Keratinocyte (primary cell): Measurements from ENCODE around the gene PAX1. TPM values are rescaled to one million over a fixed set of nuclear protein-coding genes. Genes with fewer than 3 reads are reported as not detected.

Experiments
- DNase-seq: peaks from one replicate; pipeline ENCODE4 v3.0.0-alpha.2; 2011; ENCODE audit warnings: low read depth, missing footprints, low spot score
- FAIRE-seq: peaks from 2 replicates; lab custom pipeline; 2011; peaks lifted over from hg19 to GRCh38; lab: Jason Lieb, UNC
- H2AFZ ChIP-seq: 2 replicates; pipeline ENCODE4 v1.6.0; 2012; ENCODE audit warnings: low read length, control low read depth, inconsistent platforms; ENCODE audit not compliant: control insufficient read depth
- H3K27ac ChIP-seq: 2 replicates; pipeline ENCODE4 v1.5.1; 2011; ENCODE audit warnings: low read length; ENCODE audit not compliant: control insufficient read depth, insufficient read depth
- H3K27me3 ChIP-seq: 3 replicates; pipeline ENCODE4 v1.6.0; 2011; ENCODE audit warnings: low read length; ENCODE audit not compliant: control insufficient read depth, insufficient read depth; ENCODE audit errors: extremely low read depth
- H3K36me3 ChIP-seq, 2 experiments: 2 replicates in 1 of 2; 3 replicates in 1 of 2; pipeline ENCODE4 v1.5.1; 2011; ENCODE audit warnings: low read length in 2 of 2, mild to moderate bottlenecking in 1 of 2; ENCODE audit not compliant: control insufficient read depth in 2 of 2, insufficient read depth in 2 of 2; ENCODE audit errors: extremely low read depth in 1 of 2
- H3K4me1 ChIP-seq: 3 replicates; pipeline ENCODE4 v1.5.1; 2011; ENCODE audit warnings: low read length; ENCODE audit not compliant: control insufficient read depth, insufficient read depth; ENCODE audit errors: extremely low read depth
- H3K4me2 ChIP-seq: 3 replicates; pipeline ENCODE4 v1.6.0; 2011; ENCODE audit warnings: low read depth, low read length; ENCODE audit not compliant: control insufficient read depth, insufficient read depth; ENCODE audit errors: extremely low read depth
- H3K4me3 ChIP-seq, 3 experiments: fragments of 200-600 bp in 1 of 3; sonication (generic) in 1 of 3; 2 replicates in 2 of 3; 3 replicates in 1 of 3; pipeline ENCODE4 v1.5.1; 2011 to 2016; ENCODE audit warnings: low read length in 3 of 3, mild to moderate bottlenecking in 3 of 3, control low read depth in 2 of 3, inconsistent platforms in 1 of 3, low read depth in 1 of 3, mixed read lengths in 1 of 3, mixed run types in 1 of 3, moderate library complexity in 1 of 3; ENCODE audit not compliant: control insufficient read depth in 2 of 3, insufficient read depth in 2 of 3; ENCODE audit errors: extremely low read depth in 1 of 3
- H3K79me2 ChIP-seq: 2 replicates; pipeline ENCODE4 v1.6.0; 2012; ENCODE audit warnings: low read length; ENCODE audit not compliant: control insufficient read depth, insufficient read depth
- H3K9ac ChIP-seq: 3 replicates; pipeline ENCODE4 v1.6.0; 2011; ENCODE audit warnings: low read length; ENCODE audit not compliant: control insufficient read depth, insufficient read depth; ENCODE audit errors: extremely low read depth
- H3K9me1 ChIP-seq: 3 replicates; pipeline ENCODE4 v1.6.0; 2011; ENCODE audit warnings: low read length; ENCODE audit not compliant: control insufficient read depth, insufficient read depth; ENCODE audit errors: extremely low read depth
- H3K9me3 ChIP-seq: 2 replicates; pipeline ENCODE4 v1.5.1; 2012; ENCODE audit warnings: low read depth, low read length; ENCODE audit not compliant: control insufficient read depth
- H4K20me1 ChIP-seq: 3 replicates; pipeline ENCODE4 v1.6.0; 2011; ENCODE audit warnings: low read length; ENCODE audit not compliant: control insufficient read depth, insufficient read depth; ENCODE audit errors: extremely low read depth
- EZH2 ChIP-seq: IDR thresholded peaks from one replicate; pipeline ENCODE4 v1.6.1; 2012; ENCODE audit warnings: inconsistent platforms, mild to moderate bottlenecking, low read length, moderate library complexity
- dilution Hi-C: fragments of 300-500 bp; cut with MboI; formaldehyde crosslinking; loops from one replicate; pipeline ENCODE4 v1.7.0; 2020; ENCODE audit warnings: low sequenced_read_pairs; ENCODE audit not compliant: extremely low pct_ligation_motif_present
- polyA plus RNA-seq, 5 experiments: library from polyadenylated mRNA; depleted of rRNA in 3 of 5; stranded (reverse) in 3 of 5; stranded (forward) in 1 of 5; unstranded in 1 of 5; fragments of >200 nt; gene quantifications; 1 replicate in 1 of 5; 2 replicates in 3 of 5; 3 replicates in 1 of 5; pipeline versions ENCODE4 v1.2.1 to v1.2.3, GENCODE V29; 2011 to 2012; ENCODE audit warnings: missing spikeins in 2 of 5, low read depth in 1 of 5, low replicate concordance in 1 of 5
- TF ChIP-seq, protein P1 (sequence below), 3 experiments: IDR thresholded peaks in 1 of 3; conservative IDR thresholded peaks in 1 of 3; optimal IDR thresholded peaks in 1 of 3; 2 replicates in 2 of 3; 3 replicates in 1 of 3; pipeline versions ENCODE3 to v1.5.1; 2011; ENCODE audit warnings: low read length in 3 of 3, mild to moderate bottlenecking in 3 of 3, moderate library complexity in 2 of 3, control low read depth in 1 of 3, inconsistent platforms in 1 of 3; ENCODE audit not compliant: insufficient read depth in 2 of 3; ENCODE audit errors: extremely low read depth in 1 of 3

The PAX1 gene
- polyA plus RNA-seq, 1 donor (not counting 4 experiments of a cell fraction or from before 2014, with no cell fraction given) = not detected

DNA sequence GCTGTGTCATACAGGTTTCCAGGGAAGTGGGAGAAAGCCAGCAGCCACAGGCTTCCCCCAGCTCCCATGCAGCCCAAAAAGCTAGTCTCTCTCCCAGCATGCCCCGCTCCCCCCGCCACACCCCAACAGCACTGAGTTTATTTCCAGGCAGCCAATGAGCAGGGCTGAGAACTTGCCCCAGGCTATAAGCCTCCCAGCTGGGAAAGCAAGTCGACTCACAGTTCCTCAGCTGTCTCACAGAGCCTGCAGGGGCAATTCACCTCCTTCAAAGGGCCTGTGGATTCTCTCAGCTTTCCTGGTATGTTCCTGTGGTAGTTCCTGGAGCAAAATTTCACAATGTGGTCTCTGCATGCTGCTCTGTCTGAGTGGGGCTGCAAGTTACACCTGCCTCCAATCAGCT is 34.2 kb downstream of the PAX1 start:
- no peaks in the 10 kb centered on the region for H3K36me3 ChIP-seq
- no peaks in the 10 kb centered on the region for H3K27me3 ChIP-seq
- H3K9ac ChIP-seq = no peak overlapping the region

GRCh38 chr20:21741266-21741665 is 35.8 kb downstream of the PAX1 start:
- DNase-seq (no peak), FAIRE-seq (no peak)
- Histone ChIP-seq H3K9me1 (no peaks in the 10 kb centered on the region), H3K79me2 (no peaks in the 10 kb centered on the region), H4K20me1 (no peaks in the 10 kb centered on the region), H3K36me3 (no peaks in the 10 kb centered on the region), H3K9me3 (peaks cover 4% of the 10 kb centered on the region), H3K4me2 (no peak overlapping the region), H3K9ac (no peak overlapping the region), H3K4me3 (no peak overlapping the region), H3K27me3 (no peaks in the 10 kb centered on the region), H3K4me1 (no peaks in the 10 kb centered on the region), H3K27ac (no peak overlapping the region), H2AFZ (no peak overlapping the region)
- no peak for TF ChIP-seq EZH2
- TF ChIP-seq, protein P1, sequence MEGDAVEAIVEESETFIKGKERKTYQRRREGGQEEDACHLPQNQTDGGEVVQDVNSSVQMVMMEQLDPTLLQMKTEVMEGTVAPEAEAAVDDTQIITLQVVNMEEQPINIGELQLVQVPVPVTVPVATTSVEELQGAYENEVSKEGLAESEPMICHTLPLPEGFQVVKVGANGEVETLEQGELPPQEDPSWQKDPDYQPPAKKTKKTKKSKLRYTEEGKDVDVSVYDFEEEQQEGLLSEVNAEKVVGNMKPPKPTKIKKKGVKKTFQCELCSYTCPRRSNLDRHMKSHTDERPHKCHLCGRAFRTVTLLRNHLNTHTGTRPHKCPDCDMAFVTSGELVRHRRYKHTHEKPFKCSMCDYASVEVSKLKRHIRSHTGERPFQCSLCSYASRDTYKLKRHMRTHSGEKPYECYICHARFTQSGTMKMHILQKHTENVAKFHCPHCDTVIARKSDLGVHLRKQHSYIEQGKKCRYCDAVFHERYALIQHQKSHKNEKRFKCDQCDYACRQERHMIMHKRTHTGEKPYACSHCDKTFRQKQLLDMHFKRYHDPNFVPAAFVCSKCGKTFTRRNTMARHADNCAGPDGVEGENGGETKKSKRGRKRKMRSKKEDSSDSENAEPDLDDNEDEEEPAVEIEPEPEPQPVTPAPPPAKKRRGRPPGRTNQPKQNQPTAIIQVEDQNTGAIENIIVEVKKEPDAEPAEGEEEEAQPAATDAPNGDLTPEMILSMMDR (optimal IDR thresholded peaks at IDR 0.05 in 1 of 3, IDR thresholded peaks at IDR 0.05 in 1 of 3, conservative IDR thresholded peaks at IDR 0.05 in 1 of 3; ENCODE audit: extremely low read depth in 1 of 3, insufficient read depth in 2 of 3, low read length in 3 of 3) = no peak
- dilution Hi-C loops = no loop called here

More for the DNA sequence above, 34.2 kb downstream of the PAX1 start:
- no peak overlapping the region for H3K27ac ChIP-seq
- DNase-seq (no peak), FAIRE-seq (no peak)
- no peak overlapping the region for H3K4me3 ChIP-seq
- H2AFZ ChIP-seq = no peak overlapping the region
- no peaks in the 10 kb centered on the region for H3K9me1 ChIP-seq
- no peak for TF ChIP-seq EZH2
- TF ChIP-seq, protein P1 (optimal IDR thresholded peaks at IDR 0.05 in 1 of 3, IDR thresholded peaks at IDR 0.05 in 1 of 3, conservative IDR thresholded peaks at IDR 0.05 in 1 of 3; ENCODE audit: extremely low read depth in 1 of 3, insufficient read depth in 2 of 3, low read length in 3 of 3) = no peak
- H4K20me1 ChIP-seq = no peaks in the 10 kb centered on the region
- H3K4me1 ChIP-seq = no peaks in the 10 kb centered on the region
- no peak overlapping the region for H3K4me2 ChIP-seq
- no peaks in the 10 kb centered on the region for H3K79me2 ChIP-seq
- peaks cover 4% of the 10 kb centered on the region for H3K9me3 ChIP-seq
- dilution Hi-C loops = no loop called here
